C4-2B (cell line): ENCODE measurements around the gene RWDD3.

Source experiments
- ZFX ChIP-seq: fragments of 450-650 bp; IDR thresholded peaks from 2 replicates; pipeline ENCODE4 v1.6.1; 2017
- TF ChIP-seq, protein P1 (sequence below): fragments of 450-650 bp; conservative IDR thresholded peaks from 2 replicates; pipeline ENCODE4 v1.5.1; 2017; ENCODE audit warnings: mild to moderate bottlenecking

- TF ChIP-seq, protein P1, sequence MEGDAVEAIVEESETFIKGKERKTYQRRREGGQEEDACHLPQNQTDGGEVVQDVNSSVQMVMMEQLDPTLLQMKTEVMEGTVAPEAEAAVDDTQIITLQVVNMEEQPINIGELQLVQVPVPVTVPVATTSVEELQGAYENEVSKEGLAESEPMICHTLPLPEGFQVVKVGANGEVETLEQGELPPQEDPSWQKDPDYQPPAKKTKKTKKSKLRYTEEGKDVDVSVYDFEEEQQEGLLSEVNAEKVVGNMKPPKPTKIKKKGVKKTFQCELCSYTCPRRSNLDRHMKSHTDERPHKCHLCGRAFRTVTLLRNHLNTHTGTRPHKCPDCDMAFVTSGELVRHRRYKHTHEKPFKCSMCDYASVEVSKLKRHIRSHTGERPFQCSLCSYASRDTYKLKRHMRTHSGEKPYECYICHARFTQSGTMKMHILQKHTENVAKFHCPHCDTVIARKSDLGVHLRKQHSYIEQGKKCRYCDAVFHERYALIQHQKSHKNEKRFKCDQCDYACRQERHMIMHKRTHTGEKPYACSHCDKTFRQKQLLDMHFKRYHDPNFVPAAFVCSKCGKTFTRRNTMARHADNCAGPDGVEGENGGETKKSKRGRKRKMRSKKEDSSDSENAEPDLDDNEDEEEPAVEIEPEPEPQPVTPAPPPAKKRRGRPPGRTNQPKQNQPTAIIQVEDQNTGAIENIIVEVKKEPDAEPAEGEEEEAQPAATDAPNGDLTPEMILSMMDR, result no peak
- TF ChIP-seq ZFX, result no peak
Measured at GRCh38 chr1:95255826-95256225, 21.8 kb downstream of the RWDD3 start.
